HEK293T (cell line): ENCODE measurements around the gene GPR146.

ENCODE experiments used
- CTCF ChIA-PET: fragments of 350-600 bp; formaldehyde crosslinking; extraction: SDS; loops from one replicate; lab custom pipeline; 2021; ENCODE audit warnings: antibody characterized with exemption, inconsistent platforms; lab: Yijun Ruan, JAX
- POLR2A ChIA-PET: fragments of 350-600 bp; formaldehyde crosslinking; extraction: SDS; loops from one replicate; lab custom pipeline; 2020; ENCODE audit warnings: antibody characterized with exemption, inconsistent platforms; lab: Yijun Ruan, JAX
- DNase-seq: peaks from one replicate; pipeline ENCODE4 v3.0.0; 2012; ENCODE audit warnings: mixed read lengths; ENCODE audit errors: extremely low spot score
- ARNT ChIP-seq: fragments of 450-650 bp; IDR thresholded peaks from 2 replicates; pipeline ENCODE4 v1.6.1; 2017; ENCODE audit warnings: mild to moderate bottlenecking
- BHLHE40 ChIP-seq: fragments of 450-650 bp; IDR thresholded peaks from 2 replicates; pipeline ENCODE4 v1.6.1; 2016; ENCODE audit warnings: mild to moderate bottlenecking, moderate library complexity, borderline replicate concordance
- CTBP1 ChIP-seq: fragments of 450-650 bp; IDR thresholded peaks from 2 replicates; pipeline ENCODE4 v1.6.1; 2016; ENCODE audit warnings: borderline replicate concordance
- ELF4 ChIP-seq: fragments of 450-650 bp; IDR thresholded peaks from 2 replicates; pipeline ENCODE4 v1.6.1; 2017; ENCODE audit warnings: antibody characterized with exemption
- FOXA1 ChIP-seq: fragments of 450-650 bp; IDR thresholded peaks from 2 replicates; pipeline ENCODE4 v1.6.1; 2016; ENCODE audit warnings: mild to moderate bottlenecking
- FOXK2 ChIP-seq: fragments of 450-650 bp; IDR thresholded peaks from 2 replicates; pipeline ENCODE4 v1.6.1; 2016; ENCODE audit warnings: mild to moderate bottlenecking
- FOXM1 ChIP-seq: fragments of 450-650 bp; IDR thresholded peaks from 2 replicates; pipeline ENCODE4 v1.6.1; 2017; ENCODE audit warnings: mild to moderate bottlenecking, borderline replicate concordance
- HDGF ChIP-seq: fragments of 450-650 bp; IDR thresholded peaks from 2 replicates; pipeline ENCODE4 v1.6.1; 2017; ENCODE audit warnings: antibody characterized with exemption, borderline replicate concordance
- L3MBTL2 ChIP-seq: fragments of 450-650 bp; conservative IDR thresholded peaks from 2 replicates; pipeline ENCODE4 v1.6.1; 2016; ENCODE audit warnings: mild to moderate bottlenecking
- LEF1 ChIP-seq: fragments of 450-650 bp; IDR thresholded peaks from 2 replicates; pipeline ENCODE4 v1.6.1; 2017; ENCODE audit warnings: mild to moderate bottlenecking, borderline replicate concordance
- NFRKB ChIP-seq: fragments of 450-650 bp; IDR thresholded peaks from 2 replicates; pipeline ENCODE4 v1.6.1; 2016; ENCODE audit warnings: mild to moderate bottlenecking, moderate library complexity
- PKNOX1 ChIP-seq: fragments of 450-650 bp; IDR thresholded peaks from 2 replicates; pipeline ENCODE4 v1.6.1; 2016
- SP1 ChIP-seq: fragments of 450-650 bp; IDR thresholded peaks from 2 replicates; pipeline ENCODE4 v1.6.1; 2017
- SUZ12 ChIP-seq: fragments of 450-650 bp; IDR thresholded peaks from 2 replicates; pipeline ENCODE4 v1.6.1; 2016; ENCODE audit warnings: mild to moderate bottlenecking
- TARDBP ChIP-seq: fragments of 450-650 bp; IDR thresholded peaks from 2 replicates; pipeline ENCODE4 v1.6.1; 2016
- ZNF384 ChIP-seq: fragments of 450-650 bp; IDR thresholded peaks from 2 replicates; pipeline ENCODE4 v1.6.1; 2016

Gene GPR146

GRCh38 chr7:1004018-1004852, 40.1 kb upstream of the GPR146 start:
- TF ChIP-seq FOXK2 (no peak), ARNT (no peak), HDGF (no peak), TARDBP (no peak), ZNF384 (no peak), BHLHE40 (no peak), PKNOX1 (no peak), SUZ12 (no peak), CTBP1 (no peak)
- no peak for DNase-seq
- POLR2A ChIA-PET: no interaction called here
- CTCF ChIA-PET: no interaction called here

DNA sequence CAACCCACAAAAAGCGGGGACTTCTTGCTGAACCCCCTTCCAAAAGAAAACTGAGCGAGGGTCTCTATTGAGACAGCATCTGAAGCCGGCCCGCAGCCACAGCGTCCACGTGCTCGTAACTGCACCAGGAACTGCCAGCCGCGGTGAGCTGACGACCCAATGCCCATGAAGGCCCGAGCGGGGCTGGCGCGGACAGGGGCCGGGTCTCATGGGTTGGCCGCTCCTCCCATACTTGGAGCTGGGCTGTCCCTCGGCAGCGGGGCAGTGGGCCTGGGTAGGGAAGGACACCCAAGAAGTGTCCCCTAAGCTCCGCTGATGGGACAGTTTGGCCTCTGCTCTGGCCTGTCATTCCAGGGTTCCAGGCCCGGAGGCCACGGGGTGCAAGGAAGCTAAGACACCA, 39.0 kb upstream of the GPR146 start:
- ChIA-PET POLR2A (no interaction called here), CTCF (no interaction called here)
- TF ChIP-seq ZNF384 (no peak), FOXM1 (no peak), SP1 (no peak), FOXK2 (no peak), FOXA1 (no peak), L3MBTL2 (no peak), BHLHE40 (no peak), ELF4 (no peak), SUZ12 (no peak), NFRKB (no peak), ARNT (no peak), HDGF (no peak), CTBP1 (no peak), PKNOX1 (no peak), TARDBP (no peak), LEF1 (no peak)
- DNase-seq: no peak

- DNase-seq: no peak
- ChIA-PET CTCF (no interaction called here), POLR2A (no interaction called here)
- no peak for TF ChIP-seq SUZ12
- no peak for TF ChIP-seq CTBP1
- TF ChIP-seq FOXM1: no peak
- no peak for TF ChIP-seq ZNF384
- TF ChIP-seq BHLHE40: no peak
- no peak for TF ChIP-seq NFRKB
- TF ChIP-seq FOXA1: no peak
- no peak for TF ChIP-seq SP1
- TF ChIP-seq PKNOX1: no peak
- TF ChIP-seq ELF4: no peak
- no peak for TF ChIP-seq FOXK2
- TF ChIP-seq ARNT: no peak
- TF ChIP-seq LEF1: no peak
- TF ChIP-seq TARDBP: no peak
- no peak for TF ChIP-seq L3MBTL2
- TF ChIP-seq HDGF: no peak
These were observed 36.4 kb upstream of the GPR146 start for GRCh38 chr7:1007901-1008300.

DNA sequence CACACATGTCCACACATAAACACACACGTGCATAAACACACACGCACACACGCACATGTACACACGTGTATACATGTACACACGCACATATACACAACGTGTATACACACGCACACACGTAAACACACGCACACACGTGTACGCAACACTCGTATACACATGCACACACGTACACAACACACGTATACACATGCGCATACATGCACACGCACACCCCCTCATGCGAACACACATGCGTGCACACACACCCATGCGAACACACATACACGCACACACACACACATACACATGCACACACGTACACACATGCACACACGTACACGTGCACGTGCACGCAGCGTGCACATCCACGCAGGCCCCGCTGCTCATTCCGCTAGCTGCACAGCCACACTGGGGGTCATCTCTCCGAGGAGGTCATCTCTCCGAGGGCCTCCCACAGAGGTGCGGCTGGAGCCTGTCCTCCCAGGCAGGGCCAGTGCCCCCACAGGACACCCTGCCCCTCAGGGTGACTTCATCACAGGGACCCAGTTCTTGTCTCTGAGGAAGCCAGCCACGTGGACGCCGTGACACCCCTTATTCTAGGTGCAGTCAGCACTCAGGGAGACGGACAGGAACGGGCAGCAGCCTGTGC, 35.5 kb upstream of the GPR146 start:
- ChIA-PET POLR2A (no interaction called here), CTCF (no interaction called here)
- DNase-seq: no peak
- TF ChIP-seq SUZ12: no peak
- no peak for TF ChIP-seq ELF4
- TF ChIP-seq ARNT: no peak
- no peak for TF ChIP-seq BHLHE40
- no peak for TF ChIP-seq FOXK2
- TF ChIP-seq ZNF384: no peak
- TF ChIP-seq L3MBTL2: no peak
- TF ChIP-seq NFRKB: no peak
- TF ChIP-seq LEF1: no peak
- TF ChIP-seq CTBP1: no peak
- no peak for TF ChIP-seq TARDBP
- TF ChIP-seq SP1: no peak
- TF ChIP-seq HDGF: no peak
- TF ChIP-seq FOXM1: no peak
- no peak for TF ChIP-seq PKNOX1
- no peak for TF ChIP-seq FOXA1

- TF ChIP-seq PKNOX1 (no peak), ZNF384 (no peak), SUZ12 (no peak), BHLHE40 (no peak), L3MBTL2 (no peak), SP1 (no peak), TARDBP (no peak), CTBP1 (no peak), FOXM1 (no peak), ELF4 (no peak)
- POLR2A ChIA-PET: no interaction called here
- DNase-seq: no peak
- CTCF ChIA-PET: no interaction called here
These were observed 34.6 kb upstream of the GPR146 start for GRCh38 chr7:1009747-1010146.
